Neuron (in vitro differentiated cells): ENCODE results near the gene PCDH9.

ENCODE experiments used
- H2AFZ ChIP-seq: one replicate; pipeline ENCODE4 v1.6.1; 2013; ENCODE audit warnings: low read depth, mild to moderate bottlenecking, inconsistent platforms, low read length, moderate library complexity
- H3K27me3 ChIP-seq: one replicate; pipeline ENCODE4 v1.6.1; 2013; ENCODE audit warnings: low read length; ENCODE audit not compliant: insufficient read depth
- H3K36me3 ChIP-seq: one replicate; pipeline ENCODE4 v1.6.1; 2013; ENCODE audit warnings: low read length; ENCODE audit not compliant: insufficient read depth
- H3K4me1 ChIP-seq: one replicate; pipeline ENCODE4 v1.6.1; 2013; ENCODE audit warnings: low read length; ENCODE audit not compliant: insufficient read depth
- H3K4me3 ChIP-seq: 2 replicates; pipeline ENCODE4 v1.5.1; 2013; ENCODE audit warnings: mild to moderate bottlenecking, low read length, moderate library complexity
- H3K9me3 ChIP-seq: one replicate; pipeline ENCODE4 v1.6.1; 2013; ENCODE audit warnings: low read length

PCDH9 gene

DNA sequence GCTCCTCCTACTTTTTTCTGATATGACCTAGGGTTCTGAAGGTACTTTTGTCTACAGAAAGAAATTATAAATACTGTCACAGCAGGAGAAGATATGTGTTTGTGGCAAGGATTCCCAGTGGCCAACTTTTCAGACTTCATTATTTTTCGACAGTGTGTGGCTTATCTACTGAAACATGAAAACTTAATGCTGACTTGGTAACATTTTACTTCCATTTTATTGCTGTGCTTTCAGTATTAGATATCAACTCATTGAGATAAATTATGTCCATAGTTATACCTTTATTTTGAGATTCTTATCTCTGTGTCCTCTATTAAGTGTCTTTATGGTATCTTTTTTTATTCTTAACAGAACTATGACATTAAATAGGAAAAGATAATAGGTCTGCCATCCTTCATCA, 700.0 kb downstream of the PCDH9 start:
- Histone ChIP-seq H3K27me3 (no peaks in the 10 kb centered on the region), H3K4me3 (no peak overlapping the region), H3K9me3 (no peaks in the 10 kb centered on the region), H3K36me3 (no peaks in the 10 kb centered on the region), H2AFZ (no peak overlapping the region), H3K4me1 (peaks cover 11% of the 10 kb centered on the region)

DNA sequence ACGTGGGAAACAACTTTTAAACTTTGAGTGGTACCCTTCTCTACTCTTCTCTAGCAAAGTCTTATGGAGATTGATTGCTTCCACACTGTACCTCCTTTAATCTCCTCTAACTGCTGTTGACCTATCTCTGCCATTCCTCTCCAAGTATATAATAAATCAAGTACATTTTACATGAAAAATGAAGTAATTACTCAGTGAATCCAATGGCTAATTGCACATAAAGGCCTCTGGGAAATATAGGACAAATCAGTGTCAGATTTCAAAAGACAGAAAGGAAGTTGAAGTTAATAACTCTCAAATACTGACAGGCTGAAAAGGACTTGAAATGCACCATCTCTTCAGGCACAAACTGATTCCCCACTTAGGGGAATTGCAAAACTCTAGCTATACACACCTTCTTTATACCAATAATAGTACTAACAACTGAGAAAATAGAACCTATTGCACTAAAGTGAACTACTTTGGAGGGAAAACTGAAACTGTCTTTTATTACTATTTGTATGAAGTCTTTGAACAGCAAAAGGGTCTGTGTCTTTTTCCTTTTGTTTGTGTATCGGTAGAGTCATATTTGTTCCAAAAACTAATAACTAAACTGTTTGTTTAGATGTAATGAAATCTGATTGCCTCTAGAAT, 701.1 kb downstream of the PCDH9 start:
- Histone ChIP-seq H3K27me3 (no peaks in the 10 kb centered on the region), H3K4me3 (no peak overlapping the region), H3K4me1 (peaks cover 11% of the 10 kb centered on the region), H3K9me3 (no peaks in the 10 kb centered on the region), H3K36me3 (no peaks in the 10 kb centered on the region), H2AFZ (no peak overlapping the region)

DNA sequence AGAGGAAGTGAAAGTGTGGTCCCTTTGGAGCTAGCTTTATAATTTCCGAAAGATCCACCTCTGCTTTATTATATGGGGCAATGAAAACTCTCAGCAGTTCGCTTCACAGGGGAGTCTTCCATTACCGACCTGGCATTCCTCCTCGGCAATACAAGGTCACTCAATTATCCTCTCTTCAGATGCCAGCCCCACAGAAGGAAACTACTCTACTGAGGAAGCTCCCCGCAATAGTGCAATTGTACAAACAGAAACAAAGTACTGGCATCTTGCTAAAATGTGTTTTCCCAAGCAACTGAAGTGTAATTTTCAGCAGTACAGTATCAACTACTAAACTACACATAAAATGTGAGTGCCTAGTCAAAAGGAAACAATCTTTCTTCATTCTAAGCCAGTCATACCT, 702.0 kb downstream of the PCDH9 start:
- no peaks in the 10 kb centered on the region for H3K36me3 ChIP-seq
- no peak overlapping the region for H2AFZ ChIP-seq
- no peaks in the 10 kb centered on the region for H3K9me3 ChIP-seq
- H3K27me3 ChIP-seq, result no peaks in the 10 kb centered on the region
- no peak overlapping the region for H3K4me3 ChIP-seq
- H3K4me1 ChIP-seq, result peaks cover 11% of the 10 kb centered on the region

DNA sequence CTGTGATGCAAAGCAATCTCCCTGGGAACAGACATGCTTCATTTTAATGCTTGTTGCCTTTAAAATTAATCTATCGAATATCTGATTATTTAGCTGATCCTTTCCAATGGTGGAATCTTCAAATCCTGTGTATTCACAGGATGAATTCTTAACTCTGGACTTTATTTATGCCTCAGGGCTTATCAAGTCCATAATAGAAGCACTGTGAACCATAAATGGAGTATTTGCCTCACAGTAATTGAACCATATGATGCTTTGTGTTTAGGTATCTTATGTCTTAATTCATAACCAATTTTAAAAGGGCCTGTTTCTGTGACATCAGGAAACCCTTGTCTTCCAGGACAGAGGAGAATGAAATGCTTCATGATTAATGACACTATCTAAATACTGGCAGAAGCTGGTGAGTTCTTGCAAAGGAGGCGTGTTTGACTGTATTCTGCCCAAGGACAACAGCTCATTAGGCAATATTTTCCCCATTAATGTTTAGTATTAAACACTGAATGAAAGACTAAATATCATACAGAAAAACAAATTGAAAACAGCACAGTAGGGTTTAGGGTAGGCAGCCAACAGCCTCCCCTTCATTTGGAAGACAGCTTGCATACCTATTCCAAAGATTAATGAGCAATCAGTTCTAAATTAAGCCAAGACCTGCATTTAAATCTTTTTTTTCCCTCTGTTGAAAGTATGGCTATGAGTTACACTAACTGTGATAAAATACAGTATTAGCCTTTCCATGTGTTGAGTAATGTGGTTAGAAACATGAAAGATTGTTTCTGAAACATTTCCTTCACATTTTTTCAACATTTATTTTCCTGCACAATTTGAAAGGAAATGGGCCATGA, 709.4 kb downstream of the PCDH9 start:
- Histone ChIP-seq H3K9me3 (no peaks in the 10 kb centered on the region), H3K4me3 (no peak overlapping the region), H2AFZ (no peak overlapping the region), H3K4me1 (peaks cover 5% of the 10 kb centered on the region), H3K27me3 (no peaks in the 10 kb centered on the region), H3K36me3 (no peaks in the 10 kb centered on the region)

DNA sequence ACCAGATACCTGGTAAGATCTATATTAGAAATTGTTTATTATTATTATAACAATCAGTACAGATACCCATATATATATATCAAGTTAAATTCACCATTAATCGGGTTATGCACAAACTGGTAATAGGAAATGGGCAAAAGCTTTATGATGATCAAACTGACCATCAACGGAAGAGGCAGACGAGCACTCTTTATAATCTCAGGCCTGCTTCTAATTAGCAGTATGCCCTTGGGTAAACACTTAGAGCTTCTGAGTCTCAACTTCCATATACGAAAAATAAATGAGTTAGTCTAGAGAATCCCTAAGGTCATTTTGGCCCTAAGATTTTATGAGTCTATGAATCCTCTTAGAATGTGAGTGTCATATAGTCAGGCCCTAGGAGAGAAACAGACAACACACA, 710.9 kb downstream of the PCDH9 start:
- Histone ChIP-seq H3K27me3 (no peaks in the 10 kb centered on the region), H2AFZ (no peak overlapping the region), H3K9me3 (no peaks in the 10 kb centered on the region), H3K4me3 (no peak overlapping the region), H3K4me1 (peaks cover 8% of the 10 kb centered on the region), H3K36me3 (no peaks in the 10 kb centered on the region)

DNA sequence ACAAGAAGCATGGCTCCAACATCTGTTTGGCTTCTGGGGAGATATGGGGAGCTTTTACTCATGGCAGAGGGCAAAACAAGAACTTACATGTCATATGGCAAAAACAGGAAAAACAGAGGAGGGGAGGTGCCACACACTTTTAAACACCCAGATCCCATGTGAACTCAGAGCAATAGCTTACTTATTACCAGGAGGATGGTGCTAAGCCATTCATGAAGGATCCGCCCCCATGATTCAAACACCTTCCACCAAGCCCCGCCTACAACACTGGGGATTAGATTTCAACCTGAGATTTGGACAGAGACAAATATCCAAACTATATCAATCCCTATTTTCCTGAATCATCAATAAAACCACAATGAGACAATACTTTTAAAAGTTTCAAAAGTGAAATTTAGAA, 712.1 kb downstream of the PCDH9 start:
- Histone ChIP-seq H3K4me3 (no peak overlapping the region), H3K9me3 (no peaks in the 10 kb centered on the region), H3K27me3 (no peaks in the 10 kb centered on the region), H3K4me1 (peaks cover 17% of the 10 kb centered on the region), H2AFZ (no peak overlapping the region), H3K36me3 (no peaks in the 10 kb centered on the region)

DNA sequence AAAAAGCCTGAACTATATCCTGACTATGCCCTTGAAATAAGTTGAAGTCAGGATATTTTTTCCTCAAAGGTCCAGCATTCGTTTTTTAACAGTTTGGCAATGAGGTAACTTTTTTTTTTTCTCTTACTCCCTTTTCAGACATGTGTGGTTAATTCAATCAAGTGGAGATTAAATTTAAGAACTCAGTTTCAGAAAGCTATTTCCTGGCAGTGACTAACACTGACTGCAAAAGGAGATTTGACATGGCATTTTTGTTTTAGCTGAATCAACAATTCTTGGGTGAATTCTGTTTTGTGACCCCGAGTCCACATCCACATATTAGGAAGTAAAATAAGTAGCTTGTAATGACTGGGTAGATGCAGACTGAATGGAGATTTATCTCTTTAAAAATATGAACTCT, 716.4 kb downstream of the PCDH9 start:
- Histone ChIP-seq H3K36me3 (no peaks in the 10 kb centered on the region), H3K9me3 (no peaks in the 10 kb centered on the region), H3K27me3 (no peaks in the 10 kb centered on the region), H3K4me1 (peaks cover 13% of the 10 kb centered on the region), H3K4me3 (no peak overlapping the region), H2AFZ (peak overlapping the region; percentile 51)

DNA sequence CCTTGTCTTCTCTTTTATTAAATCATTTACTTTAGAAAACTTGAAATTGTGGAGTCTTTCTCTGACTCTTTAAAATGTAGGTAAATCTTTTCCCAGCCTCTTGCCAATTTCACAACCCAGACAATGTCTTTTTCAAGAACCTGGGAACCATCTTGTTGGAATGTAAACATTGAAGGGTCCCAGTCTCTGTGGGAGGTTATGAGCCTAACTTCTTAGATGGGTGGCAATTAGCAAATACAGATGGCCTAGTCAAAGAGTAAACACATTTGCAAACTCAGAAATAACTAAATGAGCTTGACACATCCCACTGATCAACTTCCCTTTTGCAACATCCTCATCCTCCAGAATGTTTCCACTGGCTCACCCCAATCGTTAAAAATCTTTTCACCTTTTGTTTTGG, 721.0 kb downstream of the PCDH9 start:
- Histone ChIP-seq H3K9me3 (no peaks in the 10 kb centered on the region), H3K4me1 (peaks cover 8% of the 10 kb centered on the region)

DNA sequence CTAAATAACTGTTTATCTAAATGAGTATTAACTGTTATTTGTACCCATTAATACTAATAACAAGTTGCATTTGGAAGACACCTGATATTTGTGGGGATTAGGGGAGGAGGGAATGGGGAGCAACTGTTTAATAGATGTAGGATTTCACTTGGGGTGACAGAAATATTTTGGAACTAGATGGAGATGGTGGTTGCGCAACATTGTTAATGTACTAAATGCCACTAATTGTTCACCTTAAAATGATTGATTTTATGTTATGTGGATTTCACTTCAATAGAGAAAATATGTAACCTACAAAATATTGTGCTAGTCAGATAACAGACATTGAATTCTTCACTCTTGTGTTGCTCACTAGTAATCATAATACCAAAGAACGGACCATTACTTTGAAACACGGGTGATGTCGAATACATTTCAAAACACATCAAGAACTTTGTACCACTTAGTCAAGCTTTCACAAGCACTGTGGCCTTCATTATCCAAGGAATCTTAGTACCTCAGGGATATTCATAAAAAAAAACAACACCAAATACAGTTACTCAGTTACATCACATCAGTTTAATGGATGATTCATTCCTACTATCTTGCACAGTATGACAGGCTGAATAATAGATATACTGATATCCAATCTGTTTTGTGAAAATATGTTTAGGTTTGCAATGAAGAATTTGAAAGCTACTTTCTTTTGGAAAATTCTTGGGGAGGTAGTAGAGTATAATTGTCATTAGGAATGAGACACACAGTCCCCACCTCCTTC, 721.8 kb downstream of the PCDH9 start:
- Histone ChIP-seq H3K27me3 (no peaks in the 10 kb centered on the region), H3K4me1 (peaks cover under 1% of the 10 kb centered on the region), H2AFZ (no peak overlapping the region), H3K9me3 (no peaks in the 10 kb centered on the region), H3K4me3 (no peak overlapping the region), H3K36me3 (no peaks in the 10 kb centered on the region)

More for the DNA sequence above, 721.0 kb downstream of the PCDH9 start:
- no peaks in the 10 kb centered on the region for H3K36me3 ChIP-seq
- no peak overlapping the region for H3K4me3 ChIP-seq
- no peaks in the 10 kb centered on the region for H3K27me3 ChIP-seq
- no peak overlapping the region for H2AFZ ChIP-seq

DNA sequence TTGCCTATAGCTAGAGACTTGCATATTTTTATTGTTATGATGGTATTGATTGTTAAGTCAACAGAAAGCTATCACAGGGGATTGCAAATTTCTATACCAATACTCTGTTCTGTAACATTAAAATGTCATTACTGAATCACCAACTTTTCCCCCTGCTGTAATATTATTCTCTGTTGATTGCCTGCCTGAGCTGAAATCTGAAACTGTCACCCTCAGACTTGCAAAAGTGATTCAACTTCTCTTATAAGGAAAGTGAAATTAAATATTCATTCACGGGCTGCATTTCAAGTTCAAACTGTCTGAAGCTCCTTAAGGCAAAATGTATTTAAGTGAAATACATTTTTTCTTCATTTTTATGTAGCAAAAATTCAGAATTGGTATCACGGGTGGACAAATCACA, 723.2 kb downstream of the PCDH9 start:
- Histone ChIP-seq H3K36me3 (no peaks in the 10 kb centered on the region), H3K4me3 (no peak overlapping the region), H3K4me1 (no peaks in the 10 kb centered on the region), H2AFZ (no peak overlapping the region), H3K9me3 (no peaks in the 10 kb centered on the region), H3K27me3 (no peaks in the 10 kb centered on the region)

DNA sequence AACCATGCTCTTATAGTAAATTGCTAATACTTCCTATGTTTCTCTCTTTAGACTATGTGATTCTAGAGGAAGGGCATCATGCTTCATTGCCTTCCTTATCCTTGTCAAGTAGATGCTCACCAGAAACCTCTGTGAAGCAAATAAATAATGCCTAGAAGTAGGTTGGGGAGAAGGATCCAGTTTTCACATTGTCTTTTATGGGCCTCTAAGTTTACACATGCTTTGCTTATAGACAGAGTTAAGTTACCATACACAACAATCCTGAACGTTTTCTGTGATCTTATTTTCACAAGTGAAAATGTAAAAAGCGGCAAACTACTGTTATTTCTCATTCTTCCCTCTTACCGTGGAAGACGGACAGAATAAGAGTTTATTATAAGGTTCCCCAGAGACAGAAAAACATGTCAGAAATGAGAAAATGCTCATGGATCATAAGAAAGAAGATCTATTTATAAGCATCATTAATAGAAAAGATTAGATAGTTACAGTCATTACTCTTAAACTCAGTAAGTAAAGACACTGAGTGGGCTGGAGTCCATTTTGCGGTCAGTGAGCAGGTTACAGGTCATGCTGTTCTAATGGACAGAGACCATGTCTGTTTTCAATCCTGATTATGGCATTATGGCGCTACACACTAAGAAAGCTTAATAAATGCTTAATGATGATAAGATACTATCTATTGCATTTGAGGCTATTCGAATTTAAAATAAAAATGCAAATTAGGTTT, 723.9 kb downstream of the PCDH9 start:
- Histone ChIP-seq H2AFZ (no peak overlapping the region), H3K9me3 (no peaks in the 10 kb centered on the region), H3K27me3 (no peaks in the 10 kb centered on the region), H3K4me3 (no peak overlapping the region), H3K36me3 (no peaks in the 10 kb centered on the region), H3K4me1 (no peaks in the 10 kb centered on the region)

DNA sequence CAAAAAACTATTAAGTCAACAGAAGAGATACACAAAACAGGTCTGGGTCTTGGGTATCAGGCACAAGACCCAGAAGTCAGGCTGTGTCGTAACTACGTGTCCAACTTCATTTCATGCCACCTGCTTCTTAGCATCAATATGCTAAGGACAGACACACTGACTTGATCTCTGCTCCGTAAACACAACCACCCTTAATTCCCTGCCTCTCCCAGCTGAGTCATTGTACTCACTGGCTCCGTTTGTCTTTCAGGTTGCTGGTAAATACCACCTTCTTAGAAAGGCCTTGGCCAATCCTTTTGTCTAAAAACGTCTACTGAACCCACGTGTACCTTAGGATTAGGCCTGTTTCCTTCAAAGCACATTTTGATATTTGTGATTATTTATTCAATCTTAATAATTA, 726.2 kb downstream of the PCDH9 start:
- Histone ChIP-seq H3K4me1 (no peaks in the 10 kb centered on the region), H2AFZ (no peak overlapping the region), H3K4me3 (no peak overlapping the region), H3K27me3 (no peaks in the 10 kb centered on the region), H3K9me3 (no peaks in the 10 kb centered on the region), H3K36me3 (no peaks in the 10 kb centered on the region)

DNA sequence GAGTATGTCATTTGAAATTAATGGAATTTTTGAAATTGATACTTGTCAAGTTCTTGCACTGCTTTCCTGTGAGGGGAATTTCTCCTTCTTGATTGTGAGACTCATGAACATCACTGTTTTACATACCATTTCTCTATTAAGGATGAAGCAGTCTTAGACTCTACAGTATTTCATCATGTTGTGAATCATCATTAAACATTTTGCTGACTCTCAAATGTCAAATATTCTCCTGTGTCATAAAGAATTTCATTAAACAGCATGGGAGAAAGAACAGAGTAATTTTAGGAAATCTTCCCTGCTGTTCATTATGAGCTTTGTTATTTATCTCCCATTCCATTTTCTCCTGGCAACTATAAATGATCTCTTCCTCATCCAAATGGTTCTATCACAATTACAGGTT, 729.0 kb downstream of the PCDH9 start:
- Histone ChIP-seq H3K4me1 (no peaks in the 10 kb centered on the region), H3K9me3 (no peaks in the 10 kb centered on the region), H3K27me3 (no peaks in the 10 kb centered on the region), H3K36me3 (no peaks in the 10 kb centered on the region), H3K4me3 (no peak overlapping the region), H2AFZ (no peak overlapping the region)
